ENCODE results near the gene DNAJC5G. TPM values are rescaled to one million over a fixed set of nuclear protein-coding genes. Genes with fewer than 3 reads are reported as not detected.

DNAJC5G gene
- total RNA-seq, 1 experiment from 2014 or later: 0.37 TPM

DNA sequence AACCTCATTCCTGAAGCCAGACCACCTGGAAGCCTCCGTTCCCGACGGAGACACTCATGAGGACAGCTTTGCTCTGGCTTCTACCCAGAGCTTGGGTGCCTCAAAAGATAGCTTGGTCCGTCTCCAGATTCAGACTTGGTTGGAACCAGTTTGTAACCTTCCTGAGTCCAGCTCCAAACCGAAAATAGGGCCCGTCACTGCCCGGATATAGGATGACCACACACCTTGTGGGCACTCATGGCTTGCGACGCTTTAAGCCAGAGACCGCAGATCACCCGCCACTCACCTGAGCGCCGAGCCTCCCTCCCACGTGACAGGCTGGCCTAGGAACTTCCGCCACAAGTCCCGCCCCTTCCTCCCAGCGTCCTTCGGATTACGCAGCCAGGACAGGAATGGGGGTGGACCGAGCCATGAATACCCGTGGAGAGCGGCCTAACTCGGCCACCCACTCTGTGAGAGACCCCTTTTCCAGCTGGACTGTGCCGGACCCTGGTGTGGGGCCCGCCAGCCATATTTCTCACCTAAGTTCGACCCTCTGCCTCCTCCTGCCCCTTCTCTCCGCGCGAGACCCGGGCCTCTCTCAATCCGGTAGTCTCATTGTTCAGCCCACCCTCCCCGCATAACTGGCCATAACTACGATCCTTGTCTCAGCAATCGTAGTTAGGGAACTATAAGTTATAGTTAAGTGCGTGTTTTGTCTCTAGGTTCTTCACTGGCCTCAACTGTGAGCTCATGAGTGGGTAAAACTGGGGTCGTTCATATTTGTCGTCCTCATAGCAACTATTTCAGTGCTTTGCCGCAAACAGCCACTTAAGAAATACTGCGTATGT lies 47.7 kb downstream of the DNAJC5G start, which contains the start of gene MPV17:
Gene MPV17, minus strand, starts transcription at position 332 of the 830 bp plus-strand sequence. CDS start 580 bp downstream, outside the sequence.
- no peak within 1 kb of the TSS for H3K27ac ChIP-seq (ENCODE audit: insufficient read length, low read depth, low read length)
- H2BK5ac ChIP-seq (ENCODE audit: insufficient read length, low read length): no peak within 1 kb of the TSS
- peaks cover 12 to 25% (median 21%) of the 10 kb centered on the region in 3 experiments for H3K36me3 Mint-ChIP-seq (ENCODE audit: insufficient read depth in 1 of 3, low read depth in 3 of 3)
- H3K79me2 ChIP-seq (ENCODE audit: insufficient read depth, low read length): no peaks in the 10 kb centered on the region
- peak within 1 kb of the TSS; percentile 76 for H2BK12ac ChIP-seq (ENCODE audit: insufficient read length, low read depth, low read length)
- no peak within 1 kb of the TSS for H2BK120ac ChIP-seq (ENCODE audit: low read depth, low read length, poor library complexity, severe bottlenecking)
- peak within 1 kb of the TSS; percentile 85 for H3K18ac ChIP-seq (ENCODE audit: insufficient read length, low read depth, low read length)
- H4K5ac ChIP-seq (ENCODE audit: insufficient read length, low read depth, low read length): peak within 1 kb of the TSS; percentile 19
- H3K27ac Mint-ChIP-seq: peak within 1 kb of the TSS; percentile 98 to 99 (median 99)
- H3K4me1 Mint-ChIP-seq: peaks cover 13 to 19% of the 10 kb centered on the region in 2 experiments
- peak within 1 kb of the TSS; percentile 98 for H3K4me2 ChIP-seq (ENCODE audit: insufficient read depth, insufficient read length, low read length)
- no peak within 1 kb of the TSS for H2BK15ac ChIP-seq (ENCODE audit: low read depth, low read length)
- TF ChIP-seq, protein P1, sequence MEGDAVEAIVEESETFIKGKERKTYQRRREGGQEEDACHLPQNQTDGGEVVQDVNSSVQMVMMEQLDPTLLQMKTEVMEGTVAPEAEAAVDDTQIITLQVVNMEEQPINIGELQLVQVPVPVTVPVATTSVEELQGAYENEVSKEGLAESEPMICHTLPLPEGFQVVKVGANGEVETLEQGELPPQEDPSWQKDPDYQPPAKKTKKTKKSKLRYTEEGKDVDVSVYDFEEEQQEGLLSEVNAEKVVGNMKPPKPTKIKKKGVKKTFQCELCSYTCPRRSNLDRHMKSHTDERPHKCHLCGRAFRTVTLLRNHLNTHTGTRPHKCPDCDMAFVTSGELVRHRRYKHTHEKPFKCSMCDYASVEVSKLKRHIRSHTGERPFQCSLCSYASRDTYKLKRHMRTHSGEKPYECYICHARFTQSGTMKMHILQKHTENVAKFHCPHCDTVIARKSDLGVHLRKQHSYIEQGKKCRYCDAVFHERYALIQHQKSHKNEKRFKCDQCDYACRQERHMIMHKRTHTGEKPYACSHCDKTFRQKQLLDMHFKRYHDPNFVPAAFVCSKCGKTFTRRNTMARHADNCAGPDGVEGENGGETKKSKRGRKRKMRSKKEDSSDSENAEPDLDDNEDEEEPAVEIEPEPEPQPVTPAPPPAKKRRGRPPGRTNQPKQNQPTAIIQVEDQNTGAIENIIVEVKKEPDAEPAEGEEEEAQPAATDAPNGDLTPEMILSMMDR (conservative IDR thresholded peaks at IDR 0.05): no peak
- H2AK5ac ChIP-seq (ENCODE audit: insufficient read length, low read length): no peak within 1 kb of the TSS
- H4K91ac ChIP-seq (ENCODE audit: insufficient read length, low read depth, low read length): no peak within 1 kb of the TSS
- H3K4ac ChIP-seq (ENCODE audit: low read depth, low read length): no peak within 1 kb of the TSS; the same call in 1 of the 2 replicates
- peak within 1 kb of the TSS; percentile 93 for H3K9ac ChIP-seq (ENCODE audit: extremely low read depth, insufficient read length, low read length)
- no peak within 1 kb of the TSS for H3K23ac ChIP-seq (ENCODE audit: insufficient read length, low read depth, low read length)
- H3K14ac ChIP-seq (ENCODE audit: insufficient read depth, low read length): peak within 1 kb of the TSS; percentile 94
- H3K27me3 ChIP-seq (ENCODE audit: insufficient read depth, low read length): no peaks in the 10 kb centered on the region
- H4K20me1 ChIP-seq (ENCODE audit: control insufficient read depth, insufficient read depth, insufficient read length): no peaks in the 10 kb centered on the region
- H3K79me1 ChIP-seq (ENCODE audit: insufficient read depth, low read depth, low read length, poor library complexity, severe bottlenecking): no peaks in the 10 kb centered on the region
- H3K9me3 Mint-ChIP-seq: peaks cover 0 to 2% of the 10 kb centered on the region in 2 experiments; a peak in 2 of 5 replicates
- 0 out of 2 replicates have a peak, but pooled peaks cover 2% of the 10 kb centered on the region for H3K4me1 ChIP-seq (ENCODE audit: insufficient read depth, low read length)
- H3K4me3 Mint-ChIP-seq: peak within 1 kb of the TSS; percentile 87 to 98
- H2BK20ac ChIP-seq (ENCODE audit: low read depth, low read length, poor library complexity, severe bottlenecking): no peak within 1 kb of the TSS
- H3K9me3 ChIP-seq (ENCODE audit: control insufficient read depth, low read depth, low read length): no peaks in the 10 kb centered on the region
- H3K56ac ChIP-seq (ENCODE audit: insufficient read length, low read depth, low read length): no peak within 1 kb of the TSS
- peaks cover 10% of the 10 kb centered on the region for H3K23me2 ChIP-seq (ENCODE audit: insufficient read length, low read depth, low read length, poor library complexity, severe bottlenecking)
- H3T11ph ChIP-seq (ENCODE audit: low read length): no peak within 1 kb of the TSS
- no peaks in the 10 kb centered on the region for H3K27me3 Mint-ChIP-seq (ENCODE audit: low read depth)
- WGBS (ENCODE audit: extremely low coverage, insufficient read length, low lambda C conversion rate): no CpG with 5 or more reads among the region's 39 CpGs
- no peak within 1 kb of the TSS for H2AFZ ChIP-seq (ENCODE audit: low read length)
- H4K8ac ChIP-seq (replicated peaks; ENCODE audit: insufficient read length, low read depth, low read length): no peak within 1 kb of the TSS
- DNase-seq: peak; percentile 95
